Measurements from ENCODE around the gene SMPDL3B.

DNA sequence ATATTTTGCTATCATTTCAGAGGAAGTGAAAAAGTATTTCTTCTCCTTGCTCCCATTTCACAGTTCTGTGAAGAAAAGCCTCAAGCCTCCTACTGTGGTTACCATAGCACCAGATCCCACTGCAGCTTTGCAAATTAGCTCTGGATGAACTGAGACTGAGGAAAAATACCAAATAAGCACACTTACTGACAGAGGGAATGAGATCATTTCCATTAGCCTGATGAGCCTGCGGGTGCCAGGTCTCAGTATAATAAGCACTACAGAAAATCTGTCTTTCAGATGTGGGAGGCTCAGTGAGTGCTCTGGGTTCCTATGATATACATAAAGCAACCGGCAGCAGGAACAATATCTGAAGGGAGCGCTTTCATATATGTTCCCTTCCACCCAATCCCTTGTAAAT lies 46.3 kb downstream of the SMPDL3B start:
- TF ChIP-seq POLR2A (IDR thresholded peaks at IDR 0.05; ENCODE audit: low read length) (no peak), GATA1 (IDR thresholded peaks at IDR 0.05; ENCODE audit: low read depth, low read length) (no peak)
